ENCODE measurements around the gene LRMDA. TPM values are rescaled to one million over a fixed set of nuclear protein-coding genes. Genes with fewer than 3 reads are reported as not detected.
A peak's percentile ranks its signal among the peaks of the same experiment; 100 is the strongest.

LRMDA gene
- total and polyA plus RNA-seq, 2 of the 13 experiments (the other 11 are each of a cell fraction or from before 2014, with no cell fraction given) = 13.4 to 22.0 TPM

DNA sequence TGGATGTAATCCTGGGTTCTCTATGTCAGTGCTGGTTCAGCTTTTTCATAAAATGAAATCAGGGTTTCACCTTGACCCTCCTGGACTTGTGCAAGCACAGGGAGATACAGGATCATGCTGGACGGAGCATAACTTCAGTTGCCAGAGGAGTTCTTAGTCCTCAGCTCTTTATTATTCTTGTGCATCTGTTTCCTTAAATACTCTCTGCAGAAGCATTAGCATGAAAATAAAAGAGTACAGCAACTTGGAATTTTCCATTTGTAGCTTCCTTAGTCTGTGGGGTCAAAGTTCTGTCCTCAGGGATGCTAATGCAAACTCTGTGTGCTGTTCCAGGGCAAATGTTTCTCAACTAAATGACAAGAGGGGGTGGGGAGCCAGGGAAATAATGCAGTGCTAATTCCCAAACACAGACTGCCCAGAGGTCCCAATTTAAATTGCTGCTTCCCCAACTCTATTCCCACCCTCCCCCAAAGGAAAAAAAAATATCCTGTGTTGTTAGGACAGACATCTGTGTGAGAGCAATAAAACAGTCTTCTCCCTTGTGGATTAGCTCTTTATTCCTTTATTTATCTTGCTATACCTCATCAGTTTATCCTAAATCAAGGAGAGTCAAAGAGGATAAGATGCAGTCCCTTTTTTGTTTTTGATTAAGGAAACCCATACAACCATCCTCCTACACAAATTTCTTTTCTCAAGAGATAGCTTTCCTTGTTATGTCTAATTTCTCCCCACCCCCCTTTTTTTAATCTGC lies 905.0 kb downstream of the LRMDA start (continued):
- TF ChIP-seq, protein P1, sequence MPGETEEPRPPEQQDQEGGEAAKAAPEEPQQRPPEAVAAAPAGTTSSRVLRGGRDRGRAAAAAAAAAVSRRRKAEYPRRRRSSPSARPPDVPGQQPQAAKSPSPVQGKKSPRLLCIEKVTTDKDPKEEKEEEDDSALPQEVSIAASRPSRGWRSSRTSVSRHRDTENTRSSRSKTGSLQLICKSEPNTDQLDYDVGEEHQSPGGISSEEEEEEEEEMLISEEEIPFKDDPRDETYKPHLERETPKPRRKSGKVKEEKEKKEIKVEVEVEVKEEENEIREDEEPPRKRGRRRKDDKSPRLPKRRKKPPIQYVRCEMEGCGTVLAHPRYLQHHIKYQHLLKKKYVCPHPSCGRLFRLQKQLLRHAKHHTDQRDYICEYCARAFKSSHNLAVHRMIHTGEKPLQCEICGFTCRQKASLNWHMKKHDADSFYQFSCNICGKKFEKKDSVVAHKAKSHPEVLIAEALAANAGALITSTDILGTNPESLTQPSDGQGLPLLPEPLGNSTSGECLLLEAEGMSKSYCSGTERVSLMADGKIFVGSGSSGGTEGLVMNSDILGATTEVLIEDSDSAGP (CRISPR knock-in tag; IDR thresholded peaks at IDR 0.05; ENCODE audit: borderline replicate concordance) = no peak; the same call in 1 of the 2 replicates
- no peak for TF ChIP-seq ZNF570 (CRISPR knock-in tag; IDR thresholded peaks at IDR 0.05; ENCODE audit: borderline replicate concordance)
- TF ChIP-seq, protein P2, sequence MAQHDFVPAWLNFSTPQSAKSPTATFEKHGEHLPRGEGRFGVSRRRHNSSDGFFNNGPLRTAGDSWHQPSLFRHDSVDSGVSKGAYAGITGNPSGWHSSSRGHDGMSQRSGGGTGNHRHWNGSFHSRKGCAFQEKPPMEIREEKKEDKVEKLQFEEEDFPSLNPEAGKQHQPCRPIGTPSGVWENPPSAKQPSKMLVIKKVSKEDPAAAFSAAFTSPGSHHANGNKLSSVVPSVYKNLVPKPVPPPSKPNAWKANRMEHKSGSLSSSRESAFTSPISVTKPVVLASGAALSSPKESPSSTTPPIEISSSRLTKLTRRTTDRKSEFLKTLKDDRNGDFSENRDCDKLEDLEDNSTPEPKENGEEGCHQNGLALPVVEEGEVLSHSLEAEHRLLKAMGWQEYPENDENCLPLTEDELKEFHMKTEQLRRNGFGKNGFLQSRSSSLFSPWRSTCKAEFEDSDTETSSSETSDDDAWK (CRISPR knock-in tag; IDR thresholded peaks at IDR 0.05) = no peak
- TF ChIP-seq DPF2 (CRISPR knock-in tag; IDR thresholded peaks at IDR 0.05; ENCODE audit: borderline replicate concordance, low read depth) = no peak
- no peak for TF ChIP-seq MAFG (CRISPR knock-in tag; IDR thresholded peaks at IDR 0.05)
- peak; percentile 43; the same call in 1 of the 2 replicates for TF ChIP-seq CEBPG (CRISPR knock-in tag; IDR thresholded peaks at IDR 0.05)
- no peak for TF ChIP-seq ZNF24 (IDR thresholded peaks at IDR 0.05)
- no peak for TF ChIP-seq EED (CRISPR knock-in tag; IDR thresholded peaks at IDR 0.05)
- TF ChIP-seq MAFF (IDR thresholded peaks at IDR 0.05; ENCODE audit: low read depth, low read length) = peak; percentile 39; the same call in 1 of the 2 replicates
- TF ChIP-seq ZFP36L2 (CRISPR knock-in tag; IDR thresholded peaks at IDR 0.05) = no peak
- TF ChIP-seq STAG1 (CRISPR knock-in tag; IDR thresholded peaks at IDR 0.05) = no peak
- TF ChIP-seq, protein P3, sequence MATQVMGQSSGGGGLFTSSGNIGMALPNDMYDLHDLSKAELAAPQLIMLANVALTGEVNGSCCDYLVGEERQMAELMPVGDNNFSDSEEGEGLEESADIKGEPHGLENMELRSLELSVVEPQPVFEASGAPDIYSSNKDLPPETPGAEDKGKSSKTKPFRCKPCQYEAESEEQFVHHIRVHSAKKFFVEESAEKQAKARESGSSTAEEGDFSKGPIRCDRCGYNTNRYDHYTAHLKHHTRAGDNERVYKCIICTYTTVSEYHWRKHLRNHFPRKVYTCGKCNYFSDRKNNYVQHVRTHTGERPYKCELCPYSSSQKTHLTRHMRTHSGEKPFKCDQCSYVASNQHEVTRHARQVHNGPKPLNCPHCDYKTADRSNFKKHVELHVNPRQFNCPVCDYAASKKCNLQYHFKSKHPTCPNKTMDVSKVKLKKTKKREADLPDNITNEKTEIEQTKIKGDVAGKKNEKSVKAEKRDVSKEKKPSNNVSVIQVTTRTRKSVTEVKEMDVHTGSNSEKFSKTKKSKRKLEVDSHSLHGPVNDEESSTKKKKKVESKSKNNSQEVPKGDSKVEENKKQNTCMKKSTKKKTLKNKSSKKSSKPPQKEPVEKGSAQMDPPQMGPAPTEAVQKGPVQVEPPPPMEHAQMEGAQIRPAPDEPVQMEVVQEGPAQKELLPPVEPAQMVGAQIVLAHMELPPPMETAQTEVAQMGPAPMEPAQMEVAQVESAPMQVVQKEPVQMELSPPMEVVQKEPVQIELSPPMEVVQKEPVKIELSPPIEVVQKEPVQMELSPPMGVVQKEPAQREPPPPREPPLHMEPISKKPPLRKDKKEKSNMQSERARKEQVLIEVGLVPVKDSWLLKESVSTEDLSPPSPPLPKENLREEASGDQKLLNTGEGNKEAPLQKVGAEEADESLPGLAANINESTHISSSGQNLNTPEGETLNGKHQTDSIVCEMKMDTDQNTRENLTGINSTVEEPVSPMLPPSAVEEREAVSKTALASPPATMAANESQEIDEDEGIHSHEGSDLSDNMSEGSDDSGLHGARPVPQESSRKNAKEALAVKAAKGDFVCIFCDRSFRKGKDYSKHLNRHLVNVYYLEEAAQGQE (IDR thresholded peaks at IDR 0.05; ENCODE audit: borderline replicate concordance in 1 of 2, low read depth in 1 of 2, low read length in 2 of 2) = 0 out of 4 replicates have a peak, but pooled peaks of 1 of the 2 experiments have one; percentile 39
- no peak for TF ChIP-seq CENPX (CRISPR knock-in tag; IDR thresholded peaks at IDR 0.05)
- no peak for TF ChIP-seq ZNF253 (CRISPR knock-in tag; IDR thresholded peaks at IDR 0.05; ENCODE audit: borderline replicate concordance)
- TF ChIP-seq, protein P4, sequence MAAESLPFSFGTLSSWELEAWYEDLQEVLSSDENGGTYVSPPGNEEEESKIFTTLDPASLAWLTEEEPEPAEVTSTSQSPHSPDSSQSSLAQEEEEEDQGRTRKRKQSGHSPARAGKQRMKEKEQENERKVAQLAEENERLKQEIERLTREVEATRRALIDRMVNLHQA (CRISPR knock-in tag; IDR thresholded peaks at IDR 0.05) = no peak
- no peak; the same call in 1 of the 2 replicates for TF ChIP-seq HOXA3 (CRISPR knock-in tag; IDR thresholded peaks at IDR 0.05)
- TF ChIP-seq, protein P5, sequence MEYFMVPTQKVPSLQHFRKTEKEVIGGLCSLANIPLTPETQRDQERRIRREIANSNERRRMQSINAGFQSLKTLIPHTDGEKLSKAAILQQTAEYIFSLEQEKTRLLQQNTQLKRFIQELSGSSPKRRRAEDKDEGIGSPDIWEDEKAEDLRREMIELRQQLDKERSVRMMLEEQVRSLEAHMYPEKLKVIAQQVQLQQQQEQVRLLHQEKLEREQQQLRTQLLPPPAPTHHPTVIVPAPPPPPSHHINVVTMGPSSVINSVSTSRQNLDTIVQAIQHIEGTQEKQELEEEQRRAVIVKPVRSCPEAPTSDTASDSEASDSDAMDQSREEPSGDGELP (IDR thresholded peaks at IDR 0.05; ENCODE audit: borderline replicate concordance, low read depth) = no peak
- TF ChIP-seq SCMH1 (CRISPR knock-in tag; IDR thresholded peaks at IDR 0.05; ENCODE audit: borderline replicate concordance) = no peak
- no peak for TF ChIP-seq IRX3 (CRISPR knock-in tag; IDR thresholded peaks at IDR 0.05; ENCODE audit: borderline replicate concordance, low read depth)
- TF ChIP-seq NFIC (IDR thresholded peaks at IDR 0.05; ENCODE audit: low read length) = peak; percentile 48; the same call in 1 of the 2 replicates
- TF ChIP-seq ZNF44 (CRISPR knock-in tag; IDR thresholded peaks at IDR 0.05) = no peak

Data from HepG2 (cell line).